ENCODE data around the gene ADAMTS12. TPM values are rescaled to one million over a fixed set of nuclear protein-coding genes. Genes with fewer than 3 reads are reported as not detected.

ADAMTS12 gene
- total RNA-seq, 1 donor from 2014 or later: 0.54 TPM

DNA sequence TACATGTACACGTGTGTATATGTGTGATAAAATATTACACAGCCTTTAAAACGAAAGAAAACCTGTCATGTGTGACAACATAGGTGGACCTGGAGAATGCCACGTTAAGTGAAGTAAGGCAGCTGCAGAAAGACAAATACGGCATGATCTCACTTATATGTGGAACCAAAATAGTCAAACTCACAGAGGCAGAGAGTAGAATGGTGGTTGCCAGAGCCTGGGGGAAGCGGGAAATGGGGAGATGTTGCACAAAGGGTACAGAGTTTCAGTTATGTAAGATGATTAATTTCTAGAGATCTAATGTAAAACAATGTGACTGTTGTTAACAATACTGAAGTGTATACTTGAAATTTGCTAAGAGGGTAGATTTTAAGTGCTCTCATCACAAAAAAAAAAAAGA is 34.8 kb downstream of the ADAMTS12 start:
- TF ChIP-seq, protein P1, sequence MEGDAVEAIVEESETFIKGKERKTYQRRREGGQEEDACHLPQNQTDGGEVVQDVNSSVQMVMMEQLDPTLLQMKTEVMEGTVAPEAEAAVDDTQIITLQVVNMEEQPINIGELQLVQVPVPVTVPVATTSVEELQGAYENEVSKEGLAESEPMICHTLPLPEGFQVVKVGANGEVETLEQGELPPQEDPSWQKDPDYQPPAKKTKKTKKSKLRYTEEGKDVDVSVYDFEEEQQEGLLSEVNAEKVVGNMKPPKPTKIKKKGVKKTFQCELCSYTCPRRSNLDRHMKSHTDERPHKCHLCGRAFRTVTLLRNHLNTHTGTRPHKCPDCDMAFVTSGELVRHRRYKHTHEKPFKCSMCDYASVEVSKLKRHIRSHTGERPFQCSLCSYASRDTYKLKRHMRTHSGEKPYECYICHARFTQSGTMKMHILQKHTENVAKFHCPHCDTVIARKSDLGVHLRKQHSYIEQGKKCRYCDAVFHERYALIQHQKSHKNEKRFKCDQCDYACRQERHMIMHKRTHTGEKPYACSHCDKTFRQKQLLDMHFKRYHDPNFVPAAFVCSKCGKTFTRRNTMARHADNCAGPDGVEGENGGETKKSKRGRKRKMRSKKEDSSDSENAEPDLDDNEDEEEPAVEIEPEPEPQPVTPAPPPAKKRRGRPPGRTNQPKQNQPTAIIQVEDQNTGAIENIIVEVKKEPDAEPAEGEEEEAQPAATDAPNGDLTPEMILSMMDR (IDR thresholded peaks at IDR 0.05; ENCODE audit: partially characterized antibody, unreplicated experiment): no peak
- Mint-ChIP-seq H3K4me1 (ENCODE audit: low read depth, unreplicated experiment) (peaks cover 3% of the 10 kb centered on the region), H3K4me3 (ENCODE audit: unreplicated experiment) (no peak overlapping the region), H3K27me3 (ENCODE audit: unreplicated experiment) (peaks cover 3% of the 10 kb centered on the region), H3K36me3 (ENCODE audit: unreplicated experiment) (no peaks in the 10 kb centered on the region), H3K27ac (ENCODE audit: unreplicated experiment) (no peak overlapping the region), H3K9me3 (ENCODE audit: unreplicated experiment) (no peaks in the 10 kb centered on the region)
- DNase-seq: no peak

DNA sequence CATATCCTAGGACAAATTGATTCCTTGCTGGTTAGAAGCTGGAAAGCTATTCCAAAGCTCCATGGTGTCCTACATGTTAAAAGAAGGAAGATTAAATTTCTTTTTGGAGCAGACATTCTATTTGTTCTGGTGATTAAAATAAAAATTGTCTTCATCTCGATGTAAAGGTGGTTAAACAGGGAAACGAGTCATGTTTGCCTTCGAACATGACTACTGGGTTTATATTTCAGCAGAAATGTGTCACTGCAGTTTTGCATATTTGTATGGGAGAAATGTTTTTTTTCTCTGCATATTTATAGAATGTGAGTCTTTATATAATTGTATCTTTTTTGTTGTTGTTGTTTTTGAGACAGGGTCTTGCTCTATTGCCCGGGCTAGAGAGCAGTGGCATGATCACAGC is 36.4 kb downstream of the ADAMTS12 start:
- Mint-ChIP-seq H3K9me3 (ENCODE audit: unreplicated experiment) (no peaks in the 10 kb centered on the region), H3K27ac (ENCODE audit: unreplicated experiment) (no peak overlapping the region), H3K36me3 (ENCODE audit: unreplicated experiment) (no peaks in the 10 kb centered on the region), H3K4me1 (ENCODE audit: low read depth, unreplicated experiment) (peaks cover 3% of the 10 kb centered on the region), H3K27me3 (ENCODE audit: unreplicated experiment) (peaks cover 2% of the 10 kb centered on the region), H3K4me3 (ENCODE audit: unreplicated experiment) (no peak overlapping the region)
- DNase-seq: no peak
- TF ChIP-seq, protein P1 (IDR thresholded peaks at IDR 0.05; ENCODE audit: partially characterized antibody, unreplicated experiment): no peak

DNA sequence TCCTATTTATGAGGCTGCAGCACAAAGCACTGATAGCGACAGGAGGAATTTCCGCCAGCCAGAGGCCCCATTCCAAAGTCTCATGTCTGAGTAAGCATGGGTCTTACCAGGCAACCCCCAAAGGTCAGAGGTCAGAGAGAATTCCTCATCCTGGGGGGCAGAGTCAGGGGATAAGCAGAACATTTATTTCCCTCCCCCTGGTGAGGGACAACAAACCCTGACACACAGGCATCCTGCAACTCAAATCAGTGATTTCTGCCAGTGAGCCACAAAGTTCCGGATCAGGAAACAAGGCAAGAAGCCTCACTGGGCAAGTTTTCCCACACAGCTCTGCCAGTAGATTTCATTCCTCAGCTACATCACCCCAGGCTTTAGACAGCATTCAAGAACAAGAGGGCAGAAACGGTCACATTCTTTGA is 37.0 kb downstream of the ADAMTS12 start:
- peaks cover 3% of the 10 kb centered on the region for H3K4me1 Mint-ChIP-seq (ENCODE audit: low read depth, unreplicated experiment)

DNA sequence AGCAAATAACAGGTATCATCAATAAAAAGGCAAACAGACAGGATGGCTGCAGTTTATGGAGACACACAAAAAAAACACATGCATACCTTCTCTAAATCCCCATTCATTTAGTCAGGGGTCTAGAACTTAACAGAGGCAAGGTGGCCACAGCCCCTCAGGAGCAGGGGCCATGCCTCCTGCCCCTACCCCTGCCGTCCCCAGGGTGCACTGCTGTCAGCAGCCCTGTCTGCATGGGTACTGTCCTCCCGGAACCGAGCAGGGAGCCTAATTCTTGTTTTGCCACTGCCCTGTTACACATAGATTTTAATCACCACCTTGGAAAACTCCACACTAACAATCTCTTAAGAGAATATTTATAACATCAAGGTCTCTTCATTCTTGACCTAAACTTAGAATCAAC is 39.0 kb downstream of the ADAMTS12 start:
- TF ChIP-seq, protein P1 (IDR thresholded peaks at IDR 0.05; ENCODE audit: partially characterized antibody, unreplicated experiment): no peak
- DNase-seq: no peak
- H3K27ac Mint-ChIP-seq (ENCODE audit: unreplicated experiment): no peak overlapping the region

More for the DNA sequence above, 37.0 kb downstream of the ADAMTS12 start:
- no peaks in the 10 kb centered on the region for H3K9me3 Mint-ChIP-seq (ENCODE audit: unreplicated experiment)
- peaks cover 2% of the 10 kb centered on the region for H3K27me3 Mint-ChIP-seq (ENCODE audit: unreplicated experiment)
- TF ChIP-seq, protein P1 (IDR thresholded peaks at IDR 0.05; ENCODE audit: partially characterized antibody, unreplicated experiment): no peak
- H3K36me3 Mint-ChIP-seq (ENCODE audit: unreplicated experiment): no peaks in the 10 kb centered on the region
- DNase-seq: no peak
- no peak overlapping the region for H3K27ac Mint-ChIP-seq (ENCODE audit: unreplicated experiment)
- no peak overlapping the region for H3K4me3 Mint-ChIP-seq (ENCODE audit: unreplicated experiment)

DNA sequence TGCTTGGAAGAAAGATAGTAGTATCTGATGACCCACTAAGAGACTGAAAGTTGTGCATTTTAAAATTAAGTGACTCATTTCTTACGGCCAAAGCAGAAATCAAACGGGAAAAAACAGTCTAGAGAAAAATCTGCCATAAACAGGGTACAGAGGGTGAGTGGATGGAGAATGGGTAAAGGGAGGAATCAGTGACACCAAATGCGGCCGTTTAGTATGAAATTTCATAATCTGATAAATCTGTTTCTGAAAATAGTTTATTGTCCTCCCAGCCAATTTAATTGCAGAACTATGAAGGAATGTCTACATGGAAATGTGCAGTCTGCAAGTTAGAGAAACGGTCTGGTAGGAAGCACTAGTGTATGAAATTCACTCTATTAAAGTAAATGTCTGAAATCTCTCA is 39.5 kb downstream of the ADAMTS12 start:
- Mint-ChIP-seq H3K4me1 (ENCODE audit: low read depth, unreplicated experiment) (peaks cover 3% of the 10 kb centered on the region), H3K27ac (ENCODE audit: unreplicated experiment) (no peak overlapping the region), H3K27me3 (ENCODE audit: unreplicated experiment) (peaks cover 2% of the 10 kb centered on the region), H3K9me3 (ENCODE audit: unreplicated experiment) (no peaks in the 10 kb centered on the region), H3K36me3 (ENCODE audit: unreplicated experiment) (no peaks in the 10 kb centered on the region), H3K4me3 (ENCODE audit: unreplicated experiment) (no peak overlapping the region)
- DNase-seq: no peak
- TF ChIP-seq, protein P1 (IDR thresholded peaks at IDR 0.05; ENCODE audit: partially characterized antibody, unreplicated experiment): no peak

More for the DNA sequence above, 39.0 kb downstream of the ADAMTS12 start:
- H3K4me3 Mint-ChIP-seq (ENCODE audit: unreplicated experiment): no peak overlapping the region
- no peaks in the 10 kb centered on the region for H3K9me3 Mint-ChIP-seq (ENCODE audit: unreplicated experiment)
- H3K4me1 Mint-ChIP-seq (ENCODE audit: low read depth, unreplicated experiment): peaks cover 3% of the 10 kb centered on the region
- H3K27me3 Mint-ChIP-seq (ENCODE audit: unreplicated experiment): peaks cover 2% of the 10 kb centered on the region
- no peaks in the 10 kb centered on the region for H3K36me3 Mint-ChIP-seq (ENCODE audit: unreplicated experiment)
